GM18498 (cell line): ENCODE results near the gene HMX1.

Experiments used
- ATAC-seq: cut with Tn5 transposase; IDR thresholded peaks from one replicate; pipeline ENCODE4 v1.9.1; 2021; ENCODE audit warnings: mild to moderate bottlenecking, moderate library complexity; ENCODE audit not compliant: unreplicated experiment

The HMX1 gene

DNA sequence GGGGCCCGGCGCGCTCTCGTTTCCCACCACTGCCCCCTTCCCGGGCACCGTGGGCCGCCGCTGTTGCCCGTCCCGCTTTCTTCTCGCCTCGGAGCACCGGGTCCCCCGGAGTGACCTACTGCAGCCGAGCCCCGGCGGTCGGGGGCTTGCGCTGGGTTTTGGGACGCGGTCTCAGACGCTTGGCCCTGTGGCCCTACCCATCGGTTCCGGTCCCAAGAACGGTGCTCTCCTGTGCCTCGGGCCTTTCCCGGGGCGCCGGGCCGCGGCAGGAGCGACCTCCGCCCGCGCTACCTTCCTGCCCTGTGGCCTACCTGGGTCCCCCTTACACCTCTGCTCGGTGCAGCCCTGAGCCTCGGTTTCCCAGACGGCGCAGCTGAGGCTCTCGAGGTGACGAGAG, 21.6 kb upstream of the HMX1 start:
- ATAC-seq, result no peak

DNA sequence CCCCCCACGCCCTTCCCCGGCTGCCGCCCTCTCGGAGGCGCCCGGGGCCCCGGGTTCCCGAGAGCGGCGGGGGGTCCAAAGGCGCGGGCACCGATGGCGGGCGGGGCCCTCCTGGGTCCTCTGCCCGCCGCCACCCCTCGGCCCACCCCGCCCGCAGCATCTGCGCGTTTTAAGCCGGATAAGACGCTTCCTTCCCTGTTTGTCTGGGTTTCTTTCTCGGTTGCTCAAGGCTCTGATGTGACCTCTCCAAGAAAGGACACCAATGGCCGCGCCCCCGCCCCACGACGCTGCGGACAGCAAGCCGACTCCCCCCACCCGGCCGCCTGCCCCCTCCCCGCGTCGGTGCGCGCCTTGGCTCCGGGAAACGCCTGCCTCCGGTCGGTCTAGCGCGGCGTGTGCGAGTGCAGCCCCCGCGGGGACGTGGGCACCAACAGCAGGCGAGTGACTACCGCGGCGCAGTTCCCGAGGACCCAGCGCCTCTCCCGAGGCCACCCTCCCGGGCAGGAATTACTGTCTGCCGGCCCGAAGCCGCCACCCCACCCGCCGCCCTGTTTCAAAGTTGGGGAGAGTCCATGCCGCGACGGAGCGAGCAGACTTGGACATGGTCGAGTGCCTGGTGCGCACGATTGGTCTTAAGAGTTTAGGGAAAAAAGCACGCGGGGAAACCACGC, 21.1 kb upstream of the HMX1 start:
- ATAC-seq, result no peak

DNA sequence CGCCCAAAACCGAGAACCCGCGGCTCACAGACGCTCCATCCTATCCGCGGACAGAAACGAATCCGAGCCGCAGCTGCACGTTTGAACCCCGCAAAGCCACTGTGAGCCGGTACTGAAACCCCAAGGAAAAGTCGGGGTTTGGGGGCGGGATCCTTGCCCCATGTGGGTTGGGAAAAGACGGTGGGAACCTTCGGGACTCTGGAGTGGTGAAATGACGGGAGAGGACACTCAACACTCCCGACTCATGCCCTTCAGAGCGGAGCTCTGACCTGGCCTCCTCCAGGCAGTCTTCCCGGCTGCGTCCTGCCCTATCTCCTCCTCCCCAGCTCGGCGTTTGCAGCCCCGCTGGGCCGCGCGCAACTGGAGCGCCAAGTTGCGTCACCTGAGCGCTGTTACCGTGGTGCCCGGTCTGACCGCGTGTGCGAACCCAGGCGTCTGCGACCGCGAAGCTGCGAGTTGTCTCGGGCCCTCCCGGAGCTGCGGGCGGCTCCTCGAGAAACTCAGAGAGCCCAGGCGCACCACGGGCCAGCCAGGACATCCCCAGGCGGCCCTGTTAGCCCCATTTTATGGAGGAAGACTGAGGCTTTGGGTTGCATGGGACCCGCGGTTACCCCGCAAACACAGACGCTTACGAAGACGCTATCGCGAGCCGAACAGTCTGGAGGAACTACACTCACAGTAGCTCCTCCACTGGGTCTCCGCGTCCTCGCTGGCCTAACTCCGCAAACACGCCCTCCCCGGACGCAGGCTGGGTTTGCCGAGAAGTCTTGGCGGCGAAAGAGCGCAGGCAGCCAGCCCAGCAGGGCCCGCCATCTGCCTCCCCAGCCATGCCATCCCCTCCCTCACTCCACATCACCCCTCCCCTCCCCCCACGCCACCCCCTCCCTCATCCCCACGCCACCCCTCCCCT, 20.3 kb upstream of the HMX1 start:
- no peak for ATAC-seq

DNA sequence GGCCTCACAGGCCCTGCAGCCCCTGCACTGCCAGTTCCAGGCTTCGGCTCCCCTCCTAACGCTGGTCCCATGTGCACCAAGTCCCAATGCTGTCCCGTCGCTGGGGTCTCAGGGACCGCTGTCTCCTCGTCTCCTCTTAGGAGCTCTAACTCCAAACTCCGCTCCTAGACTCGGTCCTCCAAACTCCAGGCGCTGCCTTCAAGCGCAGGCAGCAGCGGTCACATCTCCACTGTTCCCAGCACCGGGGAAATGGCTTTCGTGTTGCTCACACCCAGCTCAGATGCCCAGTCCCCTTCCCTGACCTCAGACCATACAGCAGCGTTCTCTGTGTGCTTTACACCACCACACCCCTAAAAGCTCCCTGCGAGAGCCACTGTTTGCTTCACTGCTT, 19.6 kb upstream of the HMX1 start:
- no peak for ATAC-seq

DNA sequence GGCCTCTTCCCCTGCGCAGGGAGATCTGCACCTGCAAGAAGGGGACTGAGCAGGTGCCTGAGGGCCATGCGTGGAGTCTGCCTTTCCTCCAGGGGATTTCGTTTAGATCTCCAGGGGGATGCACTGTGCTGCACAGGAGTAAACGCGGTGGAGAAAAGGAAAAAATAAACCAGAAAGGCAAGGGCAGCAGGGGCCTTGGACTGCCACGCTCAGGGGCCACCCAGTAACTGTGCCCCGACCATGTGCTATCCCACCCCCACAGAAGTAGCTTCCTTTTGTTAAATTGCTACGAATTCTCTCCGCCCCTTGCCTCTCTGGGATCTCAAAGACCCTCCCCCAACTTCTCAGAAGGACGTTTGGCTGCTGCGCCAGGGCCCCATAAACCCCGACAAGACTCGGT, 17.2 kb upstream of the HMX1 start:
- no peak for ATAC-seq

DNA sequence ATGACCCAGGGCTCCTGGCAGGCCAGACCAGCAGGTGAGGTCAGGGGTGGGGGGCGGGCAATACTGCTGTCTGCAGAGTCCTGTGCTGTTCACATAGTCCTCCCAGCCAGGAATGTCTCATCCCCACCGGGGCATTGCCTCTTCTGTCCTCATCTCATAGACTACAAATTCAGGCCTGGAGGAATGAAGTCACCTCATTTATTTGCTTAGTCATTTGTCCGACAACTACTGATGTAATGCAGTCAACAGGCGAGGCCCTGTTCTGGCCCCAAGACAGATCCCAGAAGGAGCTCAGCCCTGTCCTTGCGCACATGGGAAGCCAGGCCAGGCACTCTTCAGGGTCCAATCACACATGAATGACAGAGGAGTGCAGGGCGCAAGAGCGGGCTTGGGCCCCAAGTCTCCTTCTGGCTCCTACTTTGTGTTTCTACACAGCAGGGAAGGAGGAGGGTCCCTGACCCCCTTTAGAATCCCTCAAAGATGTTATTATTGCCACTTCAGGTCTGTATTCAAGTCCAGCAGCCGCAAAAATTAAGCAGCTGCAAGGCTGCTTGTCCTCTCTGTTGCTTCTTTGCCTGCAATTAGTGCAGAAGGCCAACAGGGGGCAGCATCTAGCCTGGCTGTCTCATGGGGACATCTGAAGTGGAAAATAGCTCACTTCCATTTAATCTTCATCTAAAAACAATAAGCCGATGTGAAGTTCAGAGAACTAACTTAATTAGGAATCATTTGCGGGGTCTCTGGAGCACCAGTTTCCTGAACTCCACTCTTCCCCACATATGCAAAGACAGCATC, 15.2 kb upstream of the HMX1 start:
- ATAC-seq, result no peak

DNA sequence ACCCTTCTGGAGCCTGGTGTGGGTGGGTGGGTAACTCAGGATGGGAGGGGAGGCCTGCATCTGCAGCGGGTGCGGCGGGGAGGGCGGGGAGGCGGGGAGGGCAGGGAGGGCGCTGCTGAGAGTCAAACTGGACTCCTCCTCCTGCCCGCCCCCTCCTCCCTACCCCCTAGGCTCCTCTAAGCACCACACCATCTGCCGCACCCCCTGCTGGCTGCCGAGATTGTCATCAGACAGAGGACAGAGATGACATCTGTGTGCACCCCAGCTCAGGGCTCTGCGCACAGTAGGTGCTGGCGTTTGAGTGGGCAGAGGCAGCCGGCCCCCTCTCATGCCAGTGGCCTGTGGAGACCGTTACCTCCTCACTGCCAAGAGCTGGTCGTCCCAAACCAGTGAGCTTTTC, 10.6 kb upstream of the HMX1 start:
- ATAC-seq, result no peak

DNA sequence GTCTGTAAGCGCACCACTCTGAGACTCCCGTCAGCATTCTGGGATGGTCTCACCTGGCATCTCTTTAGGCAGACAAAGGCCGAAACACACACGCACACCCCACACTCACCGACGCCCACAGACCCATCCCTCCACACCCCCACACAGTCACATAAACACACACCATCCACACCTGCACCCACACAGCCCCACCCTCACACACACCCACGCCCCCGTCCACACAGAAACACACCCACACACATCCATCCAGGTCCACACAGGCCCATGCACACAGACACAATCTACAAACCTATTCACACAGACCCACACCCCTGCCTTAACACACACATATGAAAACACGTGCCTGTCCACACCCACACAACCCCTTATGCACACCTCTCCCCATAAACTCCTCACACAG, 9.2 kb upstream of the HMX1 start:
- ATAC-seq, result no peak

DNA sequence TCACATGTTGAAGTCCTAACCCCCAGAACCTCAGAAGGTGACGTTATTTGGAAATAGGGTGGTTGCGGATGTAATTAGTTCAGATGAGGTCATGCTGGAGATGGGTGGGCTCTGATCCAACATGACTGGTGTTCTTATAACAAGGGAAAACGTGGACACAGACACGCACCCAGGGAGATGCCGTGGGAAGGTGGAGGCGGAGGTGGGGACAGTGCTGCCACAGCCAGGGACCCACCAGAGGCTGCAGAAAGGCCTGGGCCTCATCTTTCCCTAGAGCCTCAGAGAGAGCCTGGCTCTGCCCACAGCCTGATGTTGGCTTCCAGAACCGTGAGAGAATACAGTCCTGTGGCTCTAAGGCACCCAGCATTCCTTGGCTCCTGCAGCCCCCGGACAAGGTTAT, 7.9 kb upstream of the HMX1 start:
- no peak for ATAC-seq

DNA sequence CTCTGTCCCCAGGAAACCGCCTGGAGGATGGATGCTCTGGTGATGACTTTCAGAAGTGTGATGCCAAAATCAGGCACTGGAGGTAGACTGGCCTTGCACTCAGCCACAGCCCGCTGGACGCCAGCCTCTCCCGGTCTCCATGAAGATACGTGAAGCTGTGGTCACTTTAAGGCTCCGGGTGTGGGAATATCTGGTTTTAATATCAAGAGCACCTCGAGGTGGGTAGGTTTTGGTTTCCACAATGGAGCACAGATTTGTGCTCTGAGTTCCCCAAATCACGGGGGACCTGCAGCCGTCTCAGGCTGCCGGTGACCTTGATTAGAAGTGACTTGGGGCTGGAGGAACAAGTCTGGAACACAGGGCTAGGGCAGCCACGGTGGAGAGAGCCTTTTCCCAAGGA, 6.8 kb upstream of the HMX1 start:
- no peak for ATAC-seq

DNA sequence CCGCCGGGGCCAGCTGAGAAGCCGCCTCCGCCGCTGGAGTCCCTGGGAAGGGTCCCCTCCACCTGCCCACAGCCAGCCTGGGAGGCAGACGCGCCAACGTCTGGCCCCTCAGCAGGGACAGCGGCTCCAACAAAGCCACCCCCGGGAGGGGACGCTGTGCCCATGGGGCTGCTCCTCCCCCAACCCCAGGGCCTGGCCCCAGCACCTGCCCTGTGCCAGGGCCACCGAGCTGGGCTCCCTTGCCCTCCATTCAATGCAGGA, 6.1 kb upstream of the HMX1 start:
- ATAC-seq, result no peak

DNA sequence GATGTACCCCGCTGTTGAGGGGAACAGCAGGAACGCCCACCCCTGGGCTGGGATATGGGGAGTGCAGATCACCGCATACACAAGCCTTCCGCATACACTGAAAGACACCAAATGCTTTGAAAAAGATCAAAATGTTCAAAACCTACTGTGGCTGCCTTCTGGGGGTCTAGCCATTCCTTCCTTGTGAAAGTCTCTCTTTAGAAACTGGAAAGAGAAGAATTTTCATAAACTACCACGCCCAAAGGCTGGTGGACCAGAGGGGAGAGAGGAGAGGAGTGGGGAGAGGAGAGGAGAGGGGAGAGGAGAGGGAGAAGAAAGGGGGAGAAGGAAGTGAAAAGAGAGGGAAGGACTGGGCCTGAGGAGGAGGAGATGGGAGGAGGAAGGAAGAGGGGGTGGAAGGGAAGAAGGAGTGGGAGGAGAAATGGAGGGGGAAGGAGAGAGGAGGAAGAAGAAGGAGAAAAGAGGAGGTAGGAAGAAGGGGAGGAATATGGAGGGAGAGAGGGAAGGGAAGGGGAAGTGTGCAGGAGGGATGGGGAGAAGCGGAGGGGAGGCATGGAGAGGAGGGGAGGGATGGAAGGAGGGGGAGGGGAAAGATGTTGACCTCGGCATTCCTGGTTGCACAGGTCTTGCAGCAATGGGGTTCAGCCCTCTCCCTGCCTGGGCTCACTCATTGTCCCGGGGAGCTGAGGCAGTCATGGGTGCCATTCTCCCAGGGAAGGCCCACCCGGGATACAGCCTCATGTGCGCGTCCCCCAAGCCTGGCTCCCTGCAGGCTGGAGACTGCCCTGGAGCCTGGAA, 5.5 kb upstream of the HMX1 start:
- no peak for ATAC-seq

DNA sequence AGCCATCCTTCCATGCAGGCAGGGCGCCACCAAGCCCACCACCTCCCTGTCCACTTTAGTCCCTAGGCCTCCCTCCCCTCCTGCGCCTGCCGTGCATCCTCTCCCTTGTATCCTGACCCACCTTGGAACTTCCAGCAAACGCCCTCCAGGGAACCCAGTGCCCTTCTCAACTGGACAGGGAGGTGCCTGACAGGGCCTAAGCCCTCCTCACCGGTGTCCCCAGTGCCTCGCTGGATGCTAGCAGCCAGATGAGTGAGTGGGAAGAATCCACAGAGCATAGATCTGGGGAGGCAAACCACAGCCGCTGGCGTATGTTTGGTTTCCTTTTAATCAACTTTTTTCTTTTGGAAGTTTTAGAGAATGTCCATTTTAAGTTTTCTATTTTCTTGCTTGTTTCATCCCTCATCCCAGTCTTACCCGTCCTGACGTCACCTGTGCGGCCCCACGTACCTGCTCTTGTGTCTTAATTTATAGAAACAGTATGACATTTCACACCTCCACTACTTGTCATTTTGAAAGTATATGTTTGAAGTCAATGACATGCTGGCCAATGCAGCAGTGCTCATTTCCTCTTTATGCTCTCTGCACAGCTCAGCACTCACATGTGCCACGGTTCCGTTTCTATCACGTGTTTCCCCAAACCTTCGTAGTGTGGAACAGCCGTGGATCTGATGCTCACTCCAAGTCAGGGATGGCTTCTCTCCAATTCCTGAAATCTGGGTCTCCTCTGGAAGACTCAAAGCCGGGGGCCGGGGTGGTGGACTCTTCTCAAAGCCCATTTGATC, 3.4 kb upstream of the HMX1 start:
- no peak for ATAC-seq

DNA sequence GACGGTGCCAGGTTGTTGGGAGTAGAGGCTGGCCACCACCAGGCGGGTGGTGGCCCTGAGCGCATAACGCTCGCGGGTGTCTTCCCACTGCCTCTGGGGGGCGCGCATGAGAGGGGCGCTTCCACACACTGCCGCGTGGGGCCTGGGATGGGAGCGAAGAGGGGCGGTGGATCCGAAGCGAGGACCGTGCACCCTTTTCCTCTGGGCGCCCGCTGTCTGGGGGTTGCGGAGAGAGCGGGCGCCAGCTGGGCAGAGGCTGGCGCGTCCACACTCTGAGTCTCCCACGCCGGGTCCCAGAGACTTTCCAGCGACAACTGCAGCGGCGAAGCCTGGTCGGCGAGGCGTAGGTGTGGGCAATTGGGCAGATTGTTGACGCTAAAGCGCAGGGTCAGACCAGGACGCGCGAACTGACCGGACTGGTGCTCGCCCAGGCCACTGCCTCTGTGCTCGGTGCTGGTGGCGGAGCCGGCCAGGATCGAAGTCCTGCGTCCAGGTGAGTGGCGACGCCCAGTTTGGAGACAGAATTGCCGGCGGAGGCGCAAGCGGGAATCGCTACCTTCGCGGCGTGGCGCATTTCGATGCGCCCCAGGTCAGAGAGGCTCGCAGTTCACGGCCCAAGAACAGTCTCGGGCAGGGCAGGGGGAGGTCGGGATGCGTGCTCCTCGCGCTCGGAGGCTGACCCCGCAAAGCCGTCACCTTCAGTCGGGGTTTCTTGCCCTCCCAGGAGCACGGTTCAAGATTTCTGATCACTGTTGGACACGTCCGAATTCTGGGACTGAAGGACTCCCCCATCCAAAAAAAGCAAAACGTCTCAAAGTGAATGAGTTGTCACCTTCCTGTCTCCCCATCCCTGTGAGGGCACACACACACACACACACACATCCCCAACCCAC, 2.6 kb upstream of the HMX1 start:
- no peak for ATAC-seq

DNA sequence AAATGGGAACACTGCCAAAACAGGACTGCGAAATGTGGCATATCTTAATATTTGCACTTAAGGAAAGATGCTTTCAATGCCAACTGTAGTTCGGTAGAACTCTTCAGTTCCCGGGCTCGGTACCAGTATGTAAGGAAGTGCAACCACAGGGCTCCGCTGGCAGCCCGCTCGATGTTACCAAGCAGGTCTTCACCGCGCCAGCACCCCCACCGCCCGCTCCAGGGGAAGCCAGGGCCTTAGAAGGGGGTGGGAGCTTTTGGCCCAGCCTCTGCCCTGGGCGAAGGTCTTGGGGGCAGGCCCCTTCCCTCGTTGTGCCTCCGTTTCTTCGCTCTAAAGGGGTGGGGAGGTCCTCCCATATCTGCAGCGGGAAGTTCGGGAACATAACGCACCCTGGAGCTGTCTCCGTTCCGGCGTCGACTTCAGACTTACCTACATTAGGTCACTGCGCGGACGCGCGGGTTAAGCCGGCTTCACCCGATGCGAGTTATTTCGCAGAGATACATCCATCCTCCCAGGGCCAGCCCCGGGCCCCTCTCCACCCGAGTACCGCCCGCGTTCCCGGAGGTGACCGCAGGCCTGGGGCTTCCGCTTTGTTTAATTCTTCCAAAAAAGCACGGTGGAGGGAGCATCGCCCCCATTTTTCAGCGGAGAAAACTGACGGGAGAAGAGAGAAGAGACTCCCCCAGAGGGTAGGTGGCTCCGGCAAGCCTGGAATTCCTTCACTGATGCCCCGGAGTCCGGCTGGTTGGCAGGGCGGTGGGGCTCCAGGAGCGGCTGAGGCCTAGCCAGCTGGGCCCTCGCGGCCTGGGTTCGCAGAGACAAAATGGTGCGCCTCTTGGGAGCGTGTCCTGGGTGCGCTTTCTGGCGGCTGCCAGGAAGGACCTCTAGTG, 1.0 kb upstream of the HMX1 start:
- ATAC-seq, result no peak

DNA sequence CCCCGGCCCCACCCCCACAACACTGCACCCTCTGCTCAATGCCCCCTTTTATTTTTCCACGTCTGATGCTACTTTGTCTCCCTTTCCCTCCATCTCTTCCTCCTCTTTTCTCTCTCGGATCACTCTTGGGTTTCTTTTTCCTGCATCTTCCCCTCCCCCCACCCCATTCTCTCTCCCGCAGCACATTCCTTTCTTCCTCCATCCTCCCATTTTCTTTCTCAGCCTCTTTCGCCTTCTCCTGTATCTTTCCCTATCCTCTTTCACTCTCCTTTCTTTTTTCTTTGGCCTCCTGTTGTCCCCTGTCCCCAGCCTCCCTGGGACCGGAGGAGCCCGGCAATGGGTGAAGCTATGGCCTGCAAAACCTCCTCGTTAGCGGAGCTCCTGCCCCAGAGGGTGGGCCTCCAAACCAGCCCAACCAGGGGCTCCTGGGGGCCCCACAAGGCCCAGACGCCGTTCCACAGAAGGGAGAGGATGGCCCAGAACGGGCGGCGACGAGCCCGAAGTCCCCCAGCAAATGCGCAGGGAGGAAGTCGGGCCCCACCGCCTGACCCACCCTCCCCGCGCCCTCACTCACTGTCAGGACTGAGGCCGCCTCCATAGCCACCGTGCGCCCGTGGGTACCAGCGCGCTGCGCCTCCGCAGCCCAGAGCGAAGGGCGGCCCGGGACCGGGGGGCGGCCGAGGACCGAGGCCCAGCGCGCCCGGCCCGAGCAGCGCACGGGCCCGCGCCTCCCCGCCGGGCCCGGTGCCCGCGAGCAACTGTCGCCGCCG, 807 bp downstream of the HMX1 start:
- no peak for ATAC-seq

DNA sequence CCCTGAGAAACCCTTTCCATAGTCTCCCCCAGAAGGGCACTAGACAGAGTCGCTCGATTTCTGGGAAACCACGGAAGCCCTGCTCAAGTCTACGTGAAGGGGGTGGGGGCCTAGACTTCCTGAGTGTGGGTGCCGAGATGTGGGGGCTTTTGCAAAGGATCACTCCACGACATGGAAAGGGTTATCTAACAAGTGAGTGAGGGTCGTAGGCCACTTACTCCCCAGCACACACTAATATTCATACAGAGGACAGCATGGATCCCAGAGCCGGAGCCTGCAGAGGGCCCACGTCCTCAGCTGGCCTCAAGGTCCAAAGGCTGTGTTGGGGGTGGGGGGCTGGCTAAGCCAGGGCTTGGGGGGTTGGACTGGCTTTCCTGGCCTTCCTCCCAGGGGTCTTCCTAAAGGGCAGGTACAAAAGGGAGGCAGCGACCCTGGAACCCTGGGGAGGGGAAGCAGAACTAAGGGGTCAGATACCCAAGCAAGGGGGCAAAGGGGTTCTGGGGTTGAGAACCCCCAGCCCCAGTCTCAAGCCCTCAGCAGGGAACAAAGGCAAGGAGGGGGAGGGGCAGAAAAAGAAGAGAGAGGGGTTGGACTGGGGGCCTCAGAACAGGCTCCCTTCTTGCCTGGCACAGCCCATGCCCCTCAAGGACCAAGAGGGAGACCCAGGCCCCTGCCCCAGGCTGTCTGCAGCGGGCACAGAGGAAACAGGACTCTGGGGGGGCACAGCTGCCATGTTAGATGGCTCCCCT, 1.6 kb downstream of the HMX1 start:
- ATAC-seq, result no peak
